ENCODE measurements around the gene IFNAR1.

DNA sequence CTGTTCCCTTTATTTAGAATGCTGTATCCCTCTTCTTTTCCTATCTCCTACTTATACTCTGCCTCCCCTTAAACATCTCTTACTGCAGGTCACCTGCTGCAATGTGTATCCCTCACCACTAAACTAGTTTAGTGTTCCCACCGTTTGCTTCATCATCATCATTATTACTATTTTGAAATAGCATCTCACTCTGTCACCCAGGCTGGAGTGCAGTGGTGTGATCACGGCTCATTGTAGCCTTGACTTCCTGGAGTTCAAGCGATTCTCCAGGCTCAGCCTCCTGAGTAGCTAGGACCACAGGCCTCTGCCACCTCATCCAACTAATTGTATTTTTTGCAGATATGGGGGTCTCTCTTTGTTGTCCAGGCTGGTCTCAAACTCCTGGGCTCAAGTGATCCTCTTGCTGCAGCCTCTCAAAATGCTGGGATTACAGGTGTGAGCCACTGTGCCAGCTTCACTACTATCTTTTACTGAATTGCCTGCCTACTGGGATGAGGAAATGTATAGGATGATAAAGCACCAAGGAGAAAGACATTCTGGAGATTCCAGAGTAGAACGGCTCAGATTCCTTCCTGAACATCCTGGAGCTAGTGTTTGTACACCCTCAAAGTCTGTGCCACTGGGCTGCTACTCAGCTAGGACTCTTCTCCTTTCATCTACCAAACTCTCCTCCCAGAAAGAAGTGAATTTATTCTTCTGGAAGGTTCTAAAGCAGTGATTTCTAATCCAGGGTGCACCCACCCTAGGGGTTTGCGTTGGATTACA lies 8.6 kb upstream of the IFNAR1 start:
- no peak for TF ChIP-seq POLR2A (IDR thresholded peaks at IDR 0.05)
- TF ChIP-seq, protein P1, sequence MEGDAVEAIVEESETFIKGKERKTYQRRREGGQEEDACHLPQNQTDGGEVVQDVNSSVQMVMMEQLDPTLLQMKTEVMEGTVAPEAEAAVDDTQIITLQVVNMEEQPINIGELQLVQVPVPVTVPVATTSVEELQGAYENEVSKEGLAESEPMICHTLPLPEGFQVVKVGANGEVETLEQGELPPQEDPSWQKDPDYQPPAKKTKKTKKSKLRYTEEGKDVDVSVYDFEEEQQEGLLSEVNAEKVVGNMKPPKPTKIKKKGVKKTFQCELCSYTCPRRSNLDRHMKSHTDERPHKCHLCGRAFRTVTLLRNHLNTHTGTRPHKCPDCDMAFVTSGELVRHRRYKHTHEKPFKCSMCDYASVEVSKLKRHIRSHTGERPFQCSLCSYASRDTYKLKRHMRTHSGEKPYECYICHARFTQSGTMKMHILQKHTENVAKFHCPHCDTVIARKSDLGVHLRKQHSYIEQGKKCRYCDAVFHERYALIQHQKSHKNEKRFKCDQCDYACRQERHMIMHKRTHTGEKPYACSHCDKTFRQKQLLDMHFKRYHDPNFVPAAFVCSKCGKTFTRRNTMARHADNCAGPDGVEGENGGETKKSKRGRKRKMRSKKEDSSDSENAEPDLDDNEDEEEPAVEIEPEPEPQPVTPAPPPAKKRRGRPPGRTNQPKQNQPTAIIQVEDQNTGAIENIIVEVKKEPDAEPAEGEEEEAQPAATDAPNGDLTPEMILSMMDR (IDR thresholded peaks at IDR 0.05) = no peak

All from testis (tissue), 2 donors.